Activated T-cell treated with anti-CD3 and anti-CD28 coated beads for 4 hours (primary cell): ENCODE measurements around the gene TCERG1L.

Experiments
- DNase-seq: peaks from one replicate; pipeline ENCODE4 v3.0.0-alpha.2; 2020

TCERG1L gene

GRCh38 chr10:131204406-131205152 is 106.9 kb downstream of the TCERG1L start:
- DNase-seq: no peak

GRCh38 chr10:131203456-131204357 is 107.8 kb downstream of the TCERG1L start:
- DNase-seq: no peak

GRCh38 chr10:131202990-131203389 is 108.5 kb downstream of the TCERG1L start:
- no peak for DNase-seq

GRCh38 chr10:131201741-131202515 is 109.6 kb downstream of the TCERG1L start:
- DNase-seq: no peak

- DNase-seq: no peak
These were observed 110.6 kb downstream of the TCERG1L start for GRCh38 chr10:131200856-131201470.

- DNase-seq: no peak
These were observed 111.9 kb downstream of the TCERG1L start for GRCh38 chr10:131199646-131200045.

- DNase-seq: no peak
These were observed 112.7 kb downstream of the TCERG1L start for GRCh38 chr10:131198843-131199242.

- no peak for DNase-seq
These were observed 113.1 kb downstream of the TCERG1L start for GRCh38 chr10:131198401-131198800.

- no peak for DNase-seq
These were observed 115.2 kb downstream of the TCERG1L start for GRCh38 chr10:131196176-131196885.

GRCh38 chr10:131195558-131196159 is 115.9 kb downstream of the TCERG1L start:
- DNase-seq: no peak

GRCh38 chr10:131195116-131195515 is 116.4 kb downstream of the TCERG1L start:
- DNase-seq: no peak

GRCh38 chr10:131193923-131194322 is 117.6 kb downstream of the TCERG1L start:
- no peak for DNase-seq

- no peak for DNase-seq
These were observed 123.0 kb downstream of the TCERG1L start for GRCh38 chr10:131188494-131188893.

- DNase-seq: no peak
These were observed 123.6 kb downstream of the TCERG1L start for GRCh38 chr10:131187926-131188325.

GRCh38 chr10:131187274-131187673 is 124.2 kb downstream of the TCERG1L start:
- DNase-seq: no peak

- no peak for DNase-seq
These were observed 124.8 kb downstream of the TCERG1L start for GRCh38 chr10:131186547-131187253.

- no peak for DNase-seq
These were observed 127.0 kb downstream of the TCERG1L start for GRCh38 chr10:131184503-131184902.

- DNase-seq: no peak
These were observed 127.9 kb downstream of the TCERG1L start for GRCh38 chr10:131183546-131184045.

GRCh38 chr10:131181456-131181855 is 130.1 kb downstream of the TCERG1L start:
- DNase-seq: no peak

GRCh38 chr10:131180740-131181415 is 130.6 kb downstream of the TCERG1L start:
- no peak for DNase-seq
